Uterus (tissue), 4 donors: ENCODE data around the gene PPP2R3A. TPM values are rescaled to one million over a fixed set of nuclear protein-coding genes. Genes with fewer than 3 reads are reported as not detected.

ENCODE experiments used
- DNase-seq, 2 donors: peaks; one replicate each; pipeline ENCODE4 v3.0.0-alpha.2; 2019 to 2020
- H3K27ac ChIP-seq, 2 donors: fragments of 200-600 bp; sonication (generic); 1 replicate in 1 of 2; 2 replicates in 1 of 2; pipeline ENCODE4 v1.5.1; 2016 to 2018
- H3K27me3 ChIP-seq, 2 donors: fragments of 200-600 bp; sonication (generic); one replicate each; pipeline ENCODE4 v1.5.1; 2018 to 2019; ENCODE audit warnings: control low read depth in 1 of 2
- H3K36me3 ChIP-seq, 2 donors: fragments of 200-600 bp; sonication (generic); one replicate each; pipeline ENCODE4 v1.5.1; 2019; ENCODE audit warnings: control low read depth in 1 of 2
- H3K4me1 ChIP-seq, 2 donors: fragments of 200-600 bp; sonication (generic); one replicate each; pipeline ENCODE4 v1.5.1; 2018 to 2019; ENCODE audit warnings: control low read depth in 1 of 2
- H3K4me3 ChIP-seq, 2 donors: fragments of 200-600 bp; sonication (generic); 1 replicate in 1 of 2; 2 replicates in 1 of 2; pipeline ENCODE4 v1.5.1; 2018 to 2019; ENCODE audit warnings: mild to moderate bottlenecking in 1 of 2
- H3K9me3 ChIP-seq, 2 donors: fragments of 200-600 bp; sonication (generic); one replicate each; pipeline ENCODE4 v1.5.1; 2019; ENCODE audit warnings: control low read depth in 1 of 2
- CTCF ChIP-seq, 4 experiments: fragments of 200-600 bp in 2 of 4; fragments of 450-650 bp in 2 of 4; sonication (generic) in 2 of 4; IDR thresholded peaks; one replicate each; pipeline ENCODE4 v1.5.1; 2016 to 2019; ENCODE audit warnings: antibody characterized with exemption in 4 of 4, mild to moderate bottlenecking in 2 of 4, moderate library complexity in 1 of 4
- POLR2A ChIP-seq, 2 donors: fragments of 450-650 bp; IDR thresholded peaks; one replicate each; pipeline ENCODE4 v1.6.1; 2016; ENCODE audit warnings: antibody characterized with exemption in 2 of 2, mild to moderate bottlenecking in 1 of 2, moderate library complexity in 1 of 2
- intact Hi-C: fragments of 100-400 bp; cut with DNase I; formaldehyde crosslinking; loops from one replicate; pipeline ENCODE4 v1.15.1; 2023; ENCODE audit warnings: low total_unique reads
- total RNA-seq, 4 donors: library from RNA; depleted of rRNA in 3 of 4; stranded (reverse); fragments of >200 nt in 3 of 4; gene quantifications; one replicate each; pipeline versions ENCODE4 v1.1.0 to v1.2.4, GENCODE V29; 2014 to 2023
- donor health status: DM: yes; HTN: yes; CAD: no.

PPP2R3A gene
- total RNA-seq, 4 donors from 2014 or later = 8.5 to 22.9 (median 18.1) TPM

- intact Hi-C loops = no loop called here
- no peaks in the 10 kb centered on the region for H3K9me3 ChIP-seq
- no peak for DNase-seq
- peaks cover 0 to 8% of the 10 kb centered on the region in 2 donors for H3K4me1 ChIP-seq
- H3K4me3 ChIP-seq = no peak overlapping the region
- TF ChIP-seq POLR2A (IDR thresholded peaks at IDR 0.05) (no peak), CTCF (IDR thresholded peaks at IDR 0.05) (no peak)
- no peaks in the 10 kb centered on the region for H3K27me3 ChIP-seq
- no peak overlapping the region for H3K27ac ChIP-seq
- no peaks in the 10 kb centered on the region for H3K36me3 ChIP-seq
Measured at GRCh38 chr3:135981701-135982403, 16.3 kb downstream of the PPP2R3A start.

GRCh38 chr3:135982404-135982761 is 16.9 kb downstream of the PPP2R3A start:
- Histone ChIP-seq H3K27me3 (no peaks in the 10 kb centered on the region), H3K4me1 (peaks cover 0 to 8% of the 10 kb centered on the region in 2 donors), H3K36me3 (no peaks in the 10 kb centered on the region), H3K9me3 (no peaks in the 10 kb centered on the region), H3K4me3 (no peak overlapping the region), H3K27ac (no peak overlapping the region)
- DNase-seq = no peak
- intact Hi-C loops = no loop called here
- TF ChIP-seq POLR2A (IDR thresholded peaks at IDR 0.05) (no peak), CTCF (IDR thresholded peaks at IDR 0.05) (no peak)

- Histone ChIP-seq H3K4me1 (peaks cover 0 to 8% of the 10 kb centered on the region in 2 donors), H3K4me3 (no peak overlapping the region), H3K36me3 (no peaks in the 10 kb centered on the region), H3K9me3 (no peaks in the 10 kb centered on the region), H3K27ac (no peak overlapping the region), H3K27me3 (no peaks in the 10 kb centered on the region)
- no peak for DNase-seq
- intact Hi-C loops = no loop called here
- TF ChIP-seq POLR2A (IDR thresholded peaks at IDR 0.05) (no peak), CTCF (IDR thresholded peaks at IDR 0.05) (no peak)
Measured at GRCh38 chr3:135982922-135983581, 17.5 kb downstream of the PPP2R3A start.

- H3K4me1 ChIP-seq = peaks cover 0 to 15% of the 10 kb centered on the region in 2 donors
Measured at GRCh38 chr3:135987661-135988060, 22.1 kb downstream of the PPP2R3A start.

More at GRCh38 chr3:135987661-135988060, 22.1 kb downstream of the PPP2R3A start:
- Histone ChIP-seq H3K27ac (no peak overlapping the region), H3K36me3 (no peaks in the 10 kb centered on the region), H3K9me3 (no peaks in the 10 kb centered on the region), H3K4me3 (no peak overlapping the region), H3K27me3 (no peaks in the 10 kb centered on the region)
- intact Hi-C loops = no loop called here
- TF ChIP-seq CTCF (IDR thresholded peaks at IDR 0.05) = no peak
- no peak for TF ChIP-seq POLR2A (IDR thresholded peaks at IDR 0.05)
- DNase-seq = no peak
